DLD1 (cell line): ENCODE results near the gene PGLYRP4.
"Not testable (repeated sequence)": the region's sequence is repeated elsewhere in the genome, so short reads cannot be mapped to it uniquely, and the experiment has no call there.

ENCODE experiments used
- in situ Hi-C: cut with HindIII; loops from 2 replicates; pipeline ENCODE4 v1.10.0; 2017; ENCODE audit warnings: low sequenced_read_pairs

The PGLYRP4 gene

GRCh38 chr1:153342178-153342577 is 6.5 kb downstream of the PGLYRP4 start:
- in situ Hi-C loops = no loop called here

DNA sequence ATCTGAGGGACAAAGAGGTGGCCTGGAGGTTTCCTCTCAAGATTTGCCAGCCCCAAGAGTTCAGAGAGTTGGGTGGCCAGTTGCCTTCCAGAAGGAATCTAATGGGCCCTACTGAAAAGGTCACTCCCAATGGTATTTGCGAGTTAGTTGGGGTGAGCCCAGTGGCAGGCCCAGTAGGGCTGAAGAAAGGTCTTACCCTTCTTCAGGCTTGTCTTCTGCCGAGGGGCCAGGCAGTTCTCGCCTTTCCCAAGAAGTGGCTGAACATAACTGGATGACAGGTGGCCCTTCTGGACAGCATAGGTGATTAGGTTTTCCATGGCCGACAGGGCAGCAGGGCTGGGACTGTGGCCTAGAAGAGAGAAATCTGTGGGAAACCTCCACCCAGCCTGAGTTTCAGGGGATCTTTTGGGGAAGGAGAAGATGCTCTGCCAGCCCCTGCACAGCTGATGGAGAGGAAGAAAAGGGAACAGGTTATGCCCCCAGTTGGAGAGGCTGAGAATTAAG is 7.2 kb downstream of the PGLYRP4 start:
- in situ Hi-C loops = no loop called here

DNA sequence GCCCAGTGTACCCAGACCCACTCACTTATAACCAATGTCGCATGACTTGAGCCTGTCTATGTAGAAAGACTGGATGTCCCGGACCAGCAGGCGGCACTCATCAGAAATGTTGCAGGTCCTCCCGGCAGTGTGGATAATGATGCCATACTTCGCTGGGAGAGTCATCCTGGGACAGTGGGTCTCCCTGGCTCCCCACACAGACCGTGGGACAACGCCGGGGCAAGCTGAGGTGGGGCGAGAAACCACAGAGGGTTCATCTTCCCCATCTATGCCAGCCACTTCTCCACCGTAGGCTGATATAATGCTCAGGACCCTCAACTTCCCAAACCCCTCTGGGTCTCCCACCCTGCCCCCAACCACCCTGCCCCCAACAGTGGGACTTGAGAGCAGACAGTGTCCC is 8.3 kb downstream of the PGLYRP4 start:
- in situ Hi-C loops = no loop called here

GRCh38 chr1:153339802-153340201 is 8.8 kb downstream of the PGLYRP4 start:
- in situ Hi-C loops = no loop called here

DNA sequence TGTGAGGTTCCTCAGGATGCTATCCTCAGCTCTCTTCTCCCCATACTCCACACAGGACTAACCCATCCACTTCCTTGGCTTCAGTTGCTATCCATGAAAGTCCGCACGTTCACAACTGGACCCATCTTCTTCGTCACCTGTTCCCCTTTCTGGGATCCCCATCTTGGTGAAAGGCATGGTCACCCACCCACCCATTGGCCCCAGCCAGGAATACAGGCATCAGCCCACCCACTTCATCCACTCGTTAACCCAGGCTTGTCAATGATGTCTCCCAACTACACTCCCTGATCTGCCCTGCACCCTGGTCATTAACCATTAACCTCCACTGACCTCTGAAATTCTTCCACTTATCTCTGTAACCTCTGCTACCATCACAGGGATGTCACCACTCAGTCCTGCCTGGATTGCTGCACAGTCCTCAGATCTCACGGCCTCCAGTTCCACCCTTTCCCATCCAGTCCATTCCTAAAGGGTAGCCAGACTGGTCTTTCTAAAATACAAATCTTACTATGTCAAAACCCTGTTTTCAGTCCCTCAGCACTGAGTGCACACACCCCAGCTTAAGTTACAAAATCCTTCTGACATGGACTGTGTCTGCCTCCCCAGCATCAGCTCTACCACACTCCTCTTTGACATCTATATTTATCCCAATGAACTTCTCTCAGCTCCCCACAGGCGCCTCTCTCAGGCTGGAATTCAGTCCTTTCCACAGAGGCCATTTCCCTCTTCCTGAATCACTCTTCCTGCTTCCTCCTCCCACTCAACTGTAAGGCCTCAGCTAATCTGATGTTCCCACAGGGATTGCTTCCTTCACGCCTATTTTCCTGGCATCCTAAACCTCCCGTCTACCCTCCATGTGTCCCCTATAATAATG is 10.4 kb downstream of the PGLYRP4 start:
- in situ Hi-C loops = no loop called here

GRCh38 chr1:153336650-153337049 is 12.0 kb downstream of the PGLYRP4 start:
- in situ Hi-C loops = no loop called here

DNA sequence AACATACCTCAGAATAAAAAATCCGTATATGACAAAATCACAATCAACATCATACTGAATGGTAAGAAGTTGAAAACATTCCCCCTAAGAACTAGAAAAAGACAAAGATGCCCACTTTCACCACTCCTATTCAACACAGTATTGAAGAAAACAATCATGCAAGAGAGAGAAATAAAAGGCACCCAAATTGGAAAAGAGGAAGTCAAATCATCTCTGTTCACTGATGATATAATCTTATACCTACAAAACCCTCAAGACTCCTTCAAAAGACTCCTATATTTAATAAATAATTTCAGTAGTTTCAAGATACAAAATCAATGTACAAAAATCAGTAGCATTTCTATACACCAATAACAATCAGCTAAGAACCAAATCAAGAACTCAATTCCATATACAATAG is 14.7 kb downstream of the PGLYRP4 start:
- in situ Hi-C loops = no loop called here

- in situ Hi-C loops = no loop called here
Measured at GRCh38 chr1:153324912-153325311, 23.7 kb downstream of the PGLYRP4 start.

GRCh38 chr1:153322568-153322967 is 26.1 kb downstream of the PGLYRP4 start:
- in situ Hi-C loops = no loop called here

DNA sequence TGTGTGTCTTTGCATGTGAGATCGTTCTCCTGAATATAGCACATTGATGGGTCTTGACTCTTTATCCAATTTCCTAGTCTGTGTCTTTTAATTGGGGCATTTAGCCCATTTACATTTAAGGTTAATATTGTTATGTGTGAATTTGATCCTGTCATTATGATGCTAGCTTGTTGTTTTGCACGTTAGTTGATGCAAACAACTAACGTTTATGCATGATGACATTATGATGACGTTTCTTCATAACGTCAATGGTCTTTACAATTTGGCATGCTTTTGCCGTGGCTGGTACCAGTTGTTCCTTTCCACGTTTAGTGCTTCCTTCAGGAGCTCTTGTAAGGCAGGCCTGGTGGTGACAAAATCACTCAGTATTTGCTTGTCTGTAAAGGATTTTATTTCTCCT is 30.5 kb downstream of the PGLYRP4 start:
- in situ Hi-C loops = not testable (repeated sequence)

DNA sequence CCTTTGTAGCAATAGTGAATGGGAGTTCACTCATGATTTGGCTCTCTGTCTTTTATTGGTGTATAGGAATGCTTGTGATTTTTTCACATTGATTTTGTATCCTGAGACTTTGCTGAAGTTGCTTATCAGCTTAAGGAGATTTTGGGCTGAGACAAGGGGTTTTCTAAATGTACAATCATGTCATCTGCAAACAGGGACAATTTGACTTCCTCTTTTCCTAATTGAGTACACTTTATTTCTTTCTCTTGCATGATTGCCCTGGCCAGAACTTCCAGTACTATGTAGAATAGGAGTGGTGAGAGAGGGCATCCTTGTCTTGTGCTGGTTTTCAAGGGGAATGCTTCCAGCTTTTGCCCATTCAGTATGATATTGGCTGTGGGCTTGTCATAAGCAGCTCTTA is 32.6 kb downstream of the PGLYRP4 start:
- in situ Hi-C loops = not testable (repeated sequence)

- in situ Hi-C loops = not testable (repeated sequence)
Measured at GRCh38 chr1:153314388-153314787, 34.3 kb downstream of the PGLYRP4 start.

- in situ Hi-C loops = no loop called here
Measured at GRCh38 chr1:153313288-153313687, 35.4 kb downstream of the PGLYRP4 start.

GRCh38 chr1:153312570-153313186 is 36.0 kb downstream of the PGLYRP4 start, which contains the start of gene PGLYRP3:
PGLYRP3 (minus strand) TSS chr1:153312952; CDS start chr1:153310665, 2,287 bp downstream.
- in situ Hi-C loops = no loop called here

GRCh38 chr1:153310526-153310925 is 38.1 kb downstream of the PGLYRP4 start:
- in situ Hi-C loops = no loop called here

DNA sequence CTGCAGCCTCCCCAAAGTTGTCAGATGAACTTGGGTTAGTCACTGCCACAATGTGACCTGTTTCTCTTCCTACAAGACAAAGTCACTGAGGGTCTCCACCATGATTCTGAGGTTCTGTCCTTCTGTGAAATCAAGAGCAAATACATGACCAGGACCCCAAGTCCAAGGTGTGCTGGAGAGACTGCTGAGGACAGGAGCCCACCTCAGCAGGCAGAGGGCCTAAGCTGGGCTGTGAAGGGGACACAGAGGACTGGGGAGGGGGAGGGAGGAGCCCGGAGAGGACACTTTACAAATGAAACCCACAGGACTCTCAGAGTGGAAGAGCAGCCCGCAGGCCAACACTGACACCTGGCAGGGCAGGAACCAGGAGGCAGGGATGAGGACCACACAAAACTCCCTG is 39.2 kb downstream of the PGLYRP4 start:
- in situ Hi-C loops = no loop called here

GRCh38 chr1:153308540-153308939 is 40.1 kb downstream of the PGLYRP4 start:
- in situ Hi-C loops = no loop called here

DNA sequence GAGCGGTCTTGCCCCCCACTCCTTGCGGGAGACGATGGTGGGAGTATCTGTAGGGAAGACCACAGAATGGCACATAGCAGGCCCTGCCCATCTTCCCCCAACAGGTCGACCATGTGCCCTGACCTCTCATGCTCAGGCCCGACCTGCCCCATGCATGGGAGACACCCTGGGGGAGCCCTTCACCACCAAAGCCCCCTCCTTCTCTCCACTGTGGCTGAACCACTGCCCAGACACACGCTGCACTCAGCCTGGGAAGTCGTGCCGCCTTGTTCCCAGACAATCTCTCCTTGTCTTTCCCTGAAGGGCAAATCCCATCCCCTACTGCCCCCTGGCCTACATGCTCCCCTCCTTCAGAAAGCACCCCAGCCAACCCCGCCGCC is 41.4 kb downstream of the PGLYRP4 start:
- in situ Hi-C loops = no loop called here

DNA sequence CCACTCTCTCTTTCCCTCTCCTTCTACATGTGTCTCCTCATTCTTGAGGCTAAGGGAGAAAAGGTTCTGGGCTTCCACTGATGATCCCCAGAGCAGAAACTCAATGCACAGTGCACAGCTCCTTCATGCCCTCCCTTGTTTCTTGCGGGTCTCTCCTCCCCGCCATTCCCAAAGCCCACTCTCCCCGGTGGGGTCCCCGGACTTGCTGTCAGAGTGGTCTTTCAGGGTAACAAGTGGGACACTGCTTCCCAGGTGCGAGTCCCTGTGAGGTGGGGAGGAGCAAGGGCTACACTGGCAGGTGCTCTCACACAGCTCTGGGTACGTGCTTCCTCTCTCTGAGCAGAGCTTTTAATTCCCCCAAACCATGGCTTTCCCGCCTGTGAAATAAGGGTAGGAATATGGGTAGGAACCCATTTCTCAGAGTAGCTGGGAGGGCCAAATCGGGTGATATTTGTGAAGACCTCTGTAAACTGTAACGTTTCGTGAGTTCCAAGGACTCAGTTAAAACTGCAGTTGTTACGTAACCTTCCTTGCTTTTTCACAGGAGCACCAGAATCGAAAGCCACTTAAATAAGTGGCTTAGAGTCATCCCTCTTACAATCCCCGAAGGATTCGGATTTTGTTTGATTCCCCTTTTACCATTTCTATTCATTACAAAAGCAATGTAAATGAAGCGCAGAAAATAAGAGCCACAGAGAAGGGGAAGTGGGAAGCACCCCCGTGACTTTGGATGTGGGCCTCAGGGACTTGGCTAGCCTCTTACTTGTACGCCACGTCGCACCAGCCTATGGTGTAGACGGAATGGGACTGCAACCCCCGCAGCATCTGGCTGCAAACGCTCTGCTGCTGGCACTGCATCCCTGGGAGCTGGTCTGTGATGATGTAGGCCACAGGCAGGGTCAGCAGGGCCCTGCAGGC is 42.1 kb downstream of the PGLYRP4 start:
- in situ Hi-C loops = no loop called here

- in situ Hi-C loops = no loop called here
Measured at GRCh38 chr1:153305682-153306081, 43.0 kb downstream of the PGLYRP4 start.

GRCh38 chr1:153302308-153302707 is 46.3 kb downstream of the PGLYRP4 start:
- in situ Hi-C loops = no loop called here
